Measurements from ENCODE around the gene PPP1R12B. TPM values are rescaled to one million over a fixed set of nuclear protein-coding genes. Genes with fewer than 3 reads are reported as not detected.
"Not testable (repeated sequence)": the region's sequence is repeated elsewhere in the genome, so short reads cannot be mapped to it uniquely, and the experiment has no call there.

PPP1R12B gene
- total RNA-seq, 1 donor from 2014 or later, result 2.4 TPM

GRCh38 chr1:202554619-202555018 is 206.1 kb downstream of the PPP1R12B start:
- DNase-seq (ENCODE audit: low read depth in 2 of 2), result not testable (repeated sequence)

- DNase-seq (ENCODE audit: low read depth in 2 of 2), result not testable (repeated sequence)
Observed at GRCh38 chr1:202556037-202556436, 207.5 kb downstream of the PPP1R12B start.

GRCh38 chr1:202557662-202558061 is 209.2 kb downstream of the PPP1R12B start:
- not testable (repeated sequence) for DNase-seq (ENCODE audit: low read depth in 2 of 2)

GRCh38 chr1:202561240-202561639 is 212.7 kb downstream of the PPP1R12B start:
- no peak for DNase-seq (ENCODE audit: low read depth in 2 of 2)

- DNase-seq (ENCODE audit: low read depth in 2 of 2), result no peak
Observed at GRCh38 chr1:202561726-202562443, 213.4 kb downstream of the PPP1R12B start.

GRCh38 chr1:202562444-202563060 is 214.1 kb downstream of the PPP1R12B start:
- DNase-seq (ENCODE audit: low read depth in 2 of 2), result no peak

- DNase-seq (ENCODE audit: low read depth in 2 of 2), result no peak
Observed at GRCh38 chr1:202563818-202564217, 215.3 kb downstream of the PPP1R12B start.

GRCh38 chr1:202564958-202565495 is 216.5 kb downstream of the PPP1R12B start:
- DNase-seq (ENCODE audit: low read depth in 2 of 2), result no peak

- DNase-seq (ENCODE audit: low read depth in 2 of 2), result no peak
Observed at GRCh38 chr1:202565890-202566602, 217.5 kb downstream of the PPP1R12B start.

- no peak for DNase-seq (ENCODE audit: low read depth in 2 of 2)
Observed at GRCh38 chr1:202567738-202568137, 219.2 kb downstream of the PPP1R12B start.

- DNase-seq (ENCODE audit: low read depth in 2 of 2), result no peak
Observed at GRCh38 chr1:202568410-202568809, 219.9 kb downstream of the PPP1R12B start.

GRCh38 chr1:202568826-202569225 is 220.3 kb downstream of the PPP1R12B start:
- DNase-seq (ENCODE audit: low read depth in 2 of 2), result no peak

- DNase-seq (ENCODE audit: low read depth in 2 of 2), result no peak
Observed at GRCh38 chr1:202569393-202570322, 221.2 kb downstream of the PPP1R12B start.

- peak in 1 of 2 donors; percentile 43 for DNase-seq (ENCODE audit: low read depth in 2 of 2)
Observed at GRCh38 chr1:202571719-202572339, 223.3 kb downstream of the PPP1R12B start.

GRCh38 chr1:202572867-202573266 is 224.4 kb downstream of the PPP1R12B start:
- DNase-seq (ENCODE audit: low read depth in 2 of 2), result no peak

- no peak for DNase-seq (ENCODE audit: low read depth in 2 of 2)
Observed at GRCh38 chr1:202575918-202576653, 227.6 kb downstream of the PPP1R12B start.

- peak; percentile 32 to 34 for DNase-seq (ENCODE audit: low read depth in 2 of 2)
Observed at GRCh38 chr1:202576816-202577215, 228.3 kb downstream of the PPP1R12B start.

- DNase-seq (ENCODE audit: low read depth in 2 of 2), result no peak
Observed at GRCh38 chr1:202577381-202577780, 228.9 kb downstream of the PPP1R12B start.

- DNase-seq (ENCODE audit: low read depth in 2 of 2), result no peak
Observed at GRCh38 chr1:202578001-202578504, 229.6 kb downstream of the PPP1R12B start.

GRCh38 chr1:202578565-202578964 is 230.1 kb downstream of the PPP1R12B start:
- DNase-seq (ENCODE audit: low read depth in 2 of 2), result no peak
